ENCODE data around the gene BCL11B. TPM values are rescaled to one million over a fixed set of nuclear protein-coding genes. Genes with fewer than 3 reads are reported as not detected.

BCL11B gene
- total RNA-seq, 2 donors from 2014 or later: 54.4 to 58.0 TPM

DNA sequence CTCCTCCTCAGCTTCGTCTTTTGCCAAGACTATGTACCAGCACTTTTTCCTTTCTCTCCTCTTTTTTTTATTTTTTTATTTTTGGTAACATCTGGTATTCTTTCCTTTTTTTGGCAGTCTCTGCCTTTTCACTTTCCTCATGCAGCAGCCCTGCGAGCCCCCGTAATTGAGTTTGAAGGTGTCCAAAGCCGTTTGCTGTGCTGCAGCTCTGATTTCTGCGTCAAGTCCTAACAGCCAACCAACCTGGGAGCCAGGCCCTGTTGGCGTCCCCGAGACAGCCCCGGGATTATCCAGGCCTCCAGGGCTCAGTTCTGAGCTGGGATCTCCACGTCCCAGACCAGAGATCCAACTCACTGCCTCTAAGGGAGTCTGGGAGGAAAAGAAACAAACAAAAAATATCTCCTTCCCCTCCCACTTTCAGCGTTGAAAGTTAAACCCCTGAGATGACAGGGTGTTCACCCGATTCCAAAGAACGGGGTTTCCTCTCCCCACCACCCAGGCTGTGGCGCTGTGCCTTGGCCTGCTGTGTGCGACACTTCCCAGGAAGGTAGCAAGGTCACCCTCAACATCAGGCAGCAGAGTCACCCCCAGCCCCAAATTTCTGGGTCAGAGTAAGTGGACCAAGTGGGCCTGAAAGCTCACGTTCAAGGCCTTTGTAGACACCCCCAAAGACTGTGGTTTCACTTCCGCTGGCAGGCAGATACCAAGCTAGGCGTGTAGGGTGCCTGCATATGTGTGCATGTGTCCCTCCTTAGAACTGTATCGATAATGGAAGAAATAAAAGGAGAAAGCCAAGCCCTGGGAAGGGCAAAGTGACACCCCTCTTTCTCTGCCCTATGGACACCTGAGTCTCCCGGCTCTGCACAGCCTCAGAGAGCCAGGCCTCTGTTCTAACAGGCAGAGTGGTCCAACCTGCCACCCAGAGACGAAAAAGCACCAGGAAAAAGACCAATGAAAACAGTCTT, 11.1 kb downstream of the BCL11B start:
- Mint-ChIP-seq H3K4me1 (ENCODE audit: low read depth) (peaks cover 98% of the 10 kb centered on the region), H3K4me3 (peak overlapping the region; percentile 94 to 96), H3K36me3 (ENCODE audit: insufficient read depth in 2 of 2) (peaks cover 10 to 11% of the 10 kb centered on the region in 2 donors), H3K27me3 (ENCODE audit: low read depth) (no peaks in the 10 kb centered on the region), H3K9me3 (no peaks in the 10 kb centered on the region), H3K27ac (peak overlapping the region; percentile 100)
- peak; percentile 60 to 65 for DNase-seq
- peak; percentile 45 to 47 for ATAC-seq (replicated peaks in 1 of 2)

DNA sequence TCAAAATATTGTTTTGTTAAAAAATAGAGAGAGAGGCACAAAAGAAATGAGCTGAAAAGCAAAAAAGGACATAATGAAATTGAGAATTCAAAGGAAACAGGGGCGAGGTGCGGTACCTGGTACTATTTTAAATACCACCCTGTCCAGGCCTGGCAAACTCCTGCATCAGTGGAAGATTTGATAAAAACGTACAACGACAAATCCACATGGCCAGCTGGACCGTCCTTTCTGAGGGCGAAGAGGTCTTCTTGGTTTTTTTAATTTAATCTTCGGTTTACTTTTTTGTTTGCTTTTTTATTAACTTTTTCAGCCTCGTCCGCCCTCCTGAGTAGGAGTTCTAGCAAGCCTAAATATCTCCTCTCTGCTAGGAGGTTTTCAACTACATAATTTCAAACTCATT, 11.9 kb downstream of the BCL11B start:
- ATAC-seq (replicated peaks in 1 of 2): no peak
- H3K4me3 Mint-ChIP-seq: peak overlapping the region; percentile 94 to 96
- DNase-seq: no peak

GRCh38 chr14:99258876-99259726, 12.9 kb downstream of the BCL11B start:
- Mint-ChIP-seq H3K9me3 (no peaks in the 10 kb centered on the region), H3K4me1 (ENCODE audit: low read depth) (peaks cover 100% of the 10 kb centered on the region), H3K4me3 (peak overlapping the region; percentile 94 to 96), H3K27me3 (ENCODE audit: low read depth) (no peaks in the 10 kb centered on the region), H3K27ac (peak overlapping the region; percentile 100), H3K36me3 (ENCODE audit: insufficient read depth in 2 of 2) (peaks cover 10 to 13% of the 10 kb centered on the region in 2 donors)
- DNase-seq (no peak), ATAC-seq (replicated peaks in 1 of 2) (peak; percentile 48 to 51)

More for the DNA sequence above, 11.9 kb downstream of the BCL11B start:
- H3K36me3 Mint-ChIP-seq (ENCODE audit: insufficient read depth in 2 of 2): peaks cover 10 to 11% of the 10 kb centered on the region in 2 donors
- H3K27ac Mint-ChIP-seq: peak overlapping the region; percentile 100
- peaks cover 98% of the 10 kb centered on the region for H3K4me1 Mint-ChIP-seq (ENCODE audit: low read depth)
- H3K27me3 Mint-ChIP-seq (ENCODE audit: low read depth): no peaks in the 10 kb centered on the region
- H3K9me3 Mint-ChIP-seq: no peaks in the 10 kb centered on the region

GRCh38 chr14:99258341-99258861, 13.6 kb downstream of the BCL11B start:
- Mint-ChIP-seq H3K27me3 (ENCODE audit: low read depth) (no peaks in the 10 kb centered on the region), H3K4me3 (peak overlapping the region; percentile 94 to 96), H3K9me3 (no peaks in the 10 kb centered on the region), H3K36me3 (ENCODE audit: insufficient read depth in 2 of 2) (peaks cover 10 to 16% of the 10 kb centered on the region in 2 donors), H3K4me1 (ENCODE audit: low read depth) (peaks cover 100% of the 10 kb centered on the region), H3K27ac (peak overlapping the region; percentile 100)
- no peak for ATAC-seq (replicated peaks in 1 of 2)
- DNase-seq: no peak

GRCh38 chr14:99257673-99258221, 14.2 kb downstream of the BCL11B start:
- Mint-ChIP-seq H3K27me3 (ENCODE audit: low read depth) (no peaks in the 10 kb centered on the region), H3K9me3 (no peaks in the 10 kb centered on the region), H3K4me1 (ENCODE audit: low read depth) (peaks cover 100% of the 10 kb centered on the region), H3K36me3 (ENCODE audit: insufficient read depth in 2 of 2) (peaks cover 9 to 19% of the 10 kb centered on the region in 2 donors), H3K4me3 (peak overlapping the region; percentile 94 to 96), H3K27ac (peak overlapping the region; percentile 100)
- DNase-seq: no peak
- peak in 1 of 2 donors; percentile 7 for ATAC-seq (replicated peaks in 1 of 2)

DNA sequence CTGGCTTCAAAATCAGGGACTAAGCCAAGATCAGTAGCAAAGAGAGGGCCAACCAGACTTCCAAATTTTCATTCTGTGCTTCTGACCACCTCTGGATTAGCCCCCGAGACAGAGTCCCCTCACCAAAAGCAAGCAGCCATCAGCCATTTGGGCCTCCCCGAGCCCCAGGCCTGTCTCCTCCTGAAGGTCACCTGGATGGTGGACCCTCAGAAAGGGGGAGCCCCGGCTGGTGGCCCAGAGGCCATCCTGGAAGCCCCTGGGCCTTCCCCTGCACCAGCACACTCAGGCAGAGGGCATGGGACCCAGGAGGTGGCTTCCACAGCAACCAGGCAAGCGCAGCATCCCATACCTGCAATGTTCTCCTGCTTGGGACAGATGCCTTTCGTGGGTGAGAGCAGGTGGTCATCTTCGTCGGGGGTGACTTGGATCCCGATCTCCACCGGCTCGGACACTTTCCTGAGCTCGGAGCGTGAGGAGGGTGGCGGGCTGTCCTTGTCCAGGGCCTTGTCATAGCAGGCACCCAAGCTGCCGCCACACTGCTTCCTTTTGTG, 14.8 kb downstream of the BCL11B start:
- no peaks in the 10 kb centered on the region for H3K9me3 Mint-ChIP-seq
- DNase-seq (no peak), ATAC-seq (replicated peaks in 1 of 2) (no peak)
- no peaks in the 10 kb centered on the region for H3K27me3 Mint-ChIP-seq (ENCODE audit: low read depth)
- H3K36me3 Mint-ChIP-seq (ENCODE audit: insufficient read depth in 2 of 2): peaks cover 6 to 21% of the 10 kb centered on the region in 2 donors
- peaks cover 100% of the 10 kb centered on the region for H3K4me1 Mint-ChIP-seq (ENCODE audit: low read depth)
- H3K27ac Mint-ChIP-seq: peak overlapping the region; percentile 100
- H3K4me3 Mint-ChIP-seq: peak overlapping the region; percentile 94 to 96

DNA sequence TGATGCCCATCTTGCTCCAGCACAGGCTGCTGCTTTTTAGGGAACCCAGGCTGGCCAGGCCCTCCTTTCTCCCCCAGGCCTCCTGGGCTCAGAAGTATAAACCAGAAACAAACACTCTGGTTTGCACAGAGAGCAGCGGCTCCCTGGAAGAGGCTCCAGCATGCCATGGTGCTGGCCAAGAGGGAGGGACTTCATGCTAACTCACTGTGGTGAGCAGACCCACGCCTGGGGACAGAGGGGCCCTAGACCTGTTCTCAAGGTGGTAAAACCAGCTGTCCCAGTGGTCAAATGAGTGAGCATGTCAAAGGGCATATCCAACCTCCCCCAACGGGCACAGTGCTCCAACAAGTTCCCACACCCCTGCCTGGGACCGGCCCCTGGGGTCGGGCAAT, 15.5 kb downstream of the BCL11B start:
- Mint-ChIP-seq H3K27me3 (ENCODE audit: low read depth) (no peaks in the 10 kb centered on the region), H3K4me3 (peak overlapping the region; percentile 94 to 96), H3K4me1 (ENCODE audit: low read depth) (peaks cover 100% of the 10 kb centered on the region), H3K27ac (peak overlapping the region; percentile 39), H3K9me3 (no peaks in the 10 kb centered on the region), H3K36me3 (ENCODE audit: insufficient read depth in 2 of 2) (peaks cover 5 to 24% of the 10 kb centered on the region in 2 donors)
- DNase-seq: no peak
- ATAC-seq (replicated peaks in 1 of 2): no peak

DNA sequence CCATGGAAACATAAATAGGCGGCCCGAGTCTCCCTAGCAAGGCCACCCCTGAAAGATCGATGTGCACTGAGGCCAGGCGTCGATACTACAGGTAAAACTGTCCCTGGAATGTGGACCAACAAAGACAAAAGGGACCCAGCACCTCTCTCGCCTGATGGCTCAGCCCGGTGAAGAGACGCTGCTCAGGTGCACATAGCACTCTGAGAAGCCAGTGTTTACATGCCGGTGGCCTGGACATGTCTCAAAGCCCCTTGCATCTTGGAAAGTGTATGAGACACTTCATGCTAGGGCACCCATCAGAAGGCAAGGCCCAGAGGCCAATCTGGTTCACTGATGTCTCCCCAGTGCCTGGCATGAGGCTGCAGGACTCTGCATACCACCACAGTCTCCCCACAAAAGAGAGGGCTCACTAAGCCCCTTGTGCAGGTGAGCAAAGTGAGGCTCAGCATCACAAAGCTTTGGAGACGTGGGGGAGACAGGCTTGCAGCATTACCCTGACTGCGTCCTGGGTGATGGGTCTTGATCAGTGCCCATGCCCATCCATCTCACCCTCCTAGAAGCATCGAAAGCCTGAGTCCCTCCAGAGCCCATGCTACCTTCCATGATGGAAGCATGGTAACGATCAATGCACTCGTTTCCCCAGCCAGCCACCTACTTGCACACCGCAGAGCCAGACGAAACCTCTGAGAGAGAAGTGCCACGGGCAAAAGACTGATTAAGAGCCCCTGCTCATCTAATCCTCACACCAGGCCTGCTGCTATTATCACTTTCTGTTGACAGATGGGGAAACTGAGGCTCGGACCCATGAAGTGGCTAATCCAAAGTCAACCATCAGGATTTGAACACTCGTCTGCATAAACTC, 16.1 kb downstream of the BCL11B start:
- Mint-ChIP-seq H3K36me3 (ENCODE audit: insufficient read depth in 2 of 2) (peaks cover 5 to 25% of the 10 kb centered on the region in 2 donors), H3K27ac (peak overlapping the region; percentile 89), H3K4me1 (ENCODE audit: low read depth) (peaks cover 100% of the 10 kb centered on the region), H3K4me3 (peak overlapping the region; percentile 94 to 96), H3K9me3 (no peaks in the 10 kb centered on the region), H3K27me3 (ENCODE audit: low read depth) (no peaks in the 10 kb centered on the region)
- DNase-seq (no peak), ATAC-seq (replicated peaks in 1 of 2) (no peak)

GRCh38 chr14:99254328-99255009, 17.5 kb downstream of the BCL11B start:
- peaks cover 10 to 29% of the 10 kb centered on the region in 2 donors for H3K36me3 Mint-ChIP-seq (ENCODE audit: insufficient read depth in 2 of 2)
- DNase-seq (no peak), ATAC-seq (replicated peaks in 1 of 2) (no peak)
- peak overlapping the region; percentile 90 to 96 for H3K4me3 Mint-ChIP-seq
- H3K27me3 Mint-ChIP-seq (ENCODE audit: low read depth): no peaks in the 10 kb centered on the region
- peaks cover 100% of the 10 kb centered on the region for H3K4me1 Mint-ChIP-seq (ENCODE audit: low read depth)
- H3K9me3 Mint-ChIP-seq: no peaks in the 10 kb centered on the region
- peak overlapping the region; percentile 99 for H3K27ac Mint-ChIP-seq

DNA sequence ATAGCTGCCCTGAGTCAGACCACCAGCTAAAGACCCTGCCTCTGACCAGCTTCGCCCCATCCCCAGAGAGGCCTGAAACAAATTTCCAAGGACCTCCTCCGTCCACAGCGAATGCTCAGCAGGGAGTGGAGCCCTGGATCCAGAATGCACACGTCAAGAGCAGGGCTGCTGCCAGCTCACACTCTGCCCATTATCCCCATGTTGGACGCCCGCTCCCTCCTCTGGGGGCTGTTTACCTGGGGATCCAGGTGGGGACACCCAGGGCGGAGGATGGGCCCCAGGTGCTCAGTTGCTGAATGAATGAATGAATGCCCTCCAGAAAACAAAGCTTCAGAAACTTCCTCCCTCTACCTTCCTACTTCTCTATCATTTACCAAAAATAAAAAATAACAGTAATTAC, 18.1 kb downstream of the BCL11B start:
- ATAC-seq (replicated peaks in 1 of 2) (no peak), DNase-seq (no peak)
- Mint-ChIP-seq H3K27ac (peak overlapping the region; percentile 99), H3K4me1 (ENCODE audit: low read depth) (peaks cover 100% of the 10 kb centered on the region), H3K4me3 (peak overlapping the region; percentile 90 to 96), H3K9me3 (no peaks in the 10 kb centered on the region), H3K36me3 (ENCODE audit: insufficient read depth in 2 of 2) (peaks cover 9 to 30% of the 10 kb centered on the region in 2 donors), H3K27me3 (ENCODE audit: low read depth) (no peaks in the 10 kb centered on the region)

Measured in activated T-cell treated with anti-CD3 and anti-CD28 coated beads, Interleukin-2, amount 50 U/mL, for 72 hours (primary cell).